Endothelial cell of umbilical vein (primary cell): ENCODE results near the gene VSIG4. TPM values are rescaled to one million over a fixed set of nuclear protein-coding genes. Genes with fewer than 3 reads are reported as not detected.

Experiments used
- BruUV-seq: library from RNA; stranded (reverse); fragments of 400-500 nt; replicated peaks from 2 replicates; lab custom pipeline; 2021; lab: Mats Ljungman, UMichigan
- CTCF ChIA-PET: fragments of 300-600, 350-600 bp; sonication (Branson Sonifier 250); formaldehyde crosslinking; loops from one replicate; lab custom pipeline; 2021; ENCODE audit warnings: antibody characterized with exemption, inconsistent platforms; lab: Charles Lee
- POLR2A ChIA-PET: fragments of 300-600, 350-600 bp; sonication (Branson Sonifier 250); formaldehyde crosslinking; loops from one replicate; lab custom pipeline; 2021; ENCODE audit warnings: antibody characterized with exemption, inconsistent platforms; lab: Charles Lee
- DNase-seq: peaks from one replicate; pipeline ENCODE4 v3.0.0-alpha.2; 2011; ENCODE audit warnings: low read depth, low spot score
- FAIRE-seq: peaks from 2 replicates; lab custom pipeline; 2011; peaks lifted over from hg19 to GRCh38; lab: Jason Lieb, UNC
- H2AFZ ChIP-seq: 2 replicates; pipeline ENCODE4 v1.6.0; 2012; ENCODE audit warnings: low read depth, low read length, control low read depth, inconsistent platforms
- H3K27ac ChIP-seq: 2 replicates; pipeline ENCODE4 v1.5.1; 2011; ENCODE audit warnings: low read depth, mild to moderate bottlenecking, control low read depth, low read length, moderate library complexity; ENCODE audit not compliant: insufficient read depth
- H3K27me3 ChIP-seq, 2 experiments: 2 replicates each; pipeline versions ENCODE4 v1.6.0 to v1.6.1; 2011; ENCODE audit warnings: low read length in 2 of 2, mixed read lengths in 1 of 2; ENCODE audit not compliant: control insufficient read depth in 2 of 2, insufficient read depth in 2 of 2
- H3K36me3 ChIP-seq, 2 experiments: 2 replicates in 1 of 2; 3 replicates in 1 of 2; pipeline ENCODE4 v1.5.1; 2011; ENCODE audit warnings: low read length in 2 of 2, mild to moderate bottlenecking in 1 of 2, moderate library complexity in 1 of 2; ENCODE audit not compliant: control insufficient read depth in 2 of 2, insufficient read depth in 2 of 2; ENCODE audit errors: extremely low read depth in 1 of 2
- H3K4me1 ChIP-seq: 3 replicates; pipeline ENCODE4 v1.5.1; 2011; ENCODE audit warnings: mild to moderate bottlenecking, low read length; ENCODE audit not compliant: control insufficient read depth, insufficient read depth; ENCODE audit errors: extremely low read depth
- H3K4me2 ChIP-seq: 2 replicates; pipeline ENCODE4 v1.6.1; 2011; ENCODE audit warnings: low read length, control low read depth, mixed read lengths; ENCODE audit not compliant: insufficient read depth
- H3K4me3 ChIP-seq, 3 experiments: fragments of 200-600 bp in 1 of 3; sonication (generic), shearing (Covaris generic) in 1 of 3; replicated peaks in 1 of 3; 2 replicates each; pipeline ENCODE4 v1.5.1; 2011 to 2016; ENCODE audit warnings: control low read depth in 3 of 3, low read length in 3 of 3, mild to moderate bottlenecking in 2 of 3, inconsistent platforms in 1 of 3, low read depth in 1 of 3, moderate library complexity in 1 of 3; ENCODE audit not compliant: insufficient read depth in 1 of 3
- H3K79me2 ChIP-seq: 2 replicates; pipeline ENCODE4 v1.6.0; 2012; ENCODE audit warnings: low read length, inconsistent platforms; ENCODE audit not compliant: control insufficient read depth, insufficient read depth
- H3K9ac ChIP-seq: replicated peaks from 2 replicates; pipeline ENCODE3; 2011; ENCODE audit warnings: low read length, control low read depth; ENCODE audit not compliant: insufficient read depth; ENCODE audit errors: extremely low read depth
- H3K9me1 ChIP-seq: replicated peaks from 3 replicates; pipeline ENCODE4 v1.6.0; 2011; ENCODE audit warnings: mild to moderate bottlenecking, low read length; ENCODE audit not compliant: control insufficient read depth, insufficient read depth; ENCODE audit errors: extremely low read depth
- H3K9me3 ChIP-seq: replicated peaks from 2 replicates; pipeline ENCODE4 v1.5.1; 2012; ENCODE audit warnings: low read length, inconsistent platforms; ENCODE audit not compliant: control insufficient read depth, insufficient read depth
- H4K20me1 ChIP-seq: replicated peaks from 2 replicates; pipeline ENCODE3; 2011; ENCODE audit warnings: mild to moderate bottlenecking, low read length; ENCODE audit not compliant: control insufficient read depth, insufficient read depth; ENCODE audit errors: extremely low read depth
- CTCF ChIP-seq, 2 donors: IDR thresholded peaks; 1 replicate in 1 of 2; 2 replicates in 1 of 2; pipeline ENCODE4 v1.5.1; 2011; ENCODE audit warnings: low read length in 2 of 2, mild to moderate bottlenecking in 2 of 2, moderate library complexity in 2 of 2, control low read depth in 1 of 2, inconsistent platforms in 1 of 2, low read depth in 1 of 2; ENCODE audit not compliant: insufficient read depth in 1 of 2; ENCODE audit errors: extremely low read depth in 1 of 2
- EZH2 ChIP-seq: IDR thresholded peaks from 2 replicates; pipeline ENCODE4 v1.6.1; 2012; ENCODE audit warnings: borderline replicate concordance, low read depth, mild to moderate bottlenecking, moderate library complexity, low read length, inconsistent platforms; ENCODE audit not compliant: severe bottlenecking
- FOS ChIP-seq: IDR thresholded peaks from 2 replicates; pipeline ENCODE4 v1.6.1; 2011; ENCODE audit warnings: mild to moderate bottlenecking, low read length, moderate library complexity, borderline replicate concordance; ENCODE audit not compliant: insufficient read depth
- GATA2 ChIP-seq: IDR thresholded peaks from 2 replicates; pipeline ENCODE4 v1.7.0; 2011; ENCODE audit warnings: low read depth, mild to moderate bottlenecking, moderate library complexity, mixed read lengths, low read length; ENCODE audit not compliant: insufficient read length, insufficient read depth
- JUN ChIP-seq: IDR thresholded peaks from 2 replicates; pipeline ENCODE4 v1.6.1; 2011; ENCODE audit warnings: borderline replicate concordance, low read depth; ENCODE audit not compliant: insufficient read length, insufficient read depth
- MAX ChIP-seq: IDR thresholded peaks from 2 replicates; pipeline ENCODE4 v1.6.1; 2011; ENCODE audit not compliant: insufficient read depth, insufficient read length
- MYC ChIP-seq: IDR thresholded peaks from one replicate; pipeline ENCODE4 v1.6.1; 2011; ENCODE audit warnings: mild to moderate bottlenecking, low read depth, low read length
- POLR2A ChIP-seq: IDR thresholded peaks from 2 replicates; pipeline ENCODE4 v1.6.1; 2012; ENCODE audit warnings: low read depth, mild to moderate bottlenecking, control low read depth, low read length
- POLR2AphosphoS5 ChIP-seq: IDR thresholded peaks from 2 replicates; pipeline ENCODE4 v1.6.1; 2012; ENCODE audit warnings: low read depth, mild to moderate bottlenecking, control low read depth, low read length, moderate library complexity; ENCODE audit not compliant: insufficient read depth
- dilution Hi-C: fragments of 300-500 bp; cut with MboI; formaldehyde crosslinking; loops from one replicate; pipeline ENCODE4 v1.15.0; 2019; ENCODE audit warnings: low sequenced_read_pairs; ENCODE audit not compliant: extremely low pct_ligation_motif_present
- intact Hi-C: fragments of 100-400 bp; cut with micrococcal nuclease; formaldehyde crosslinking; loops from one replicate; pipeline ENCODE4 v1.10.0; 2022
- polyA plus RNA-seq, 4 experiments: library from polyadenylated mRNA; depleted of rRNA in 3 of 4; stranded (reverse) in 3 of 4; unstranded in 1 of 4; fragments of >200 nt; gene quantifications; 2 replicates each; pipeline versions ENCODE4 v1.2.1 to v1.2.3, GENCODE V29; 2011 to 2012; ENCODE audit warnings: missing spikeins in 1 of 4
- total RNA-seq: library from RNA; stranded (reverse); gene quantifications from 2 replicates; pipeline ENCODE4 v1.2.3, GENCODE V29; 2021

Gene VSIG4
- total and polyA plus RNA-seq, 2 donors (not counting 3 experiments of a cell fraction or from before 2014, with no cell fraction given), result not detected

- H3K27me3 ChIP-seq, result no peaks in the 10 kb centered on the region
- intact Hi-C loops, result no loop called here
- H3K79me2 ChIP-seq, result no peaks in the 10 kb centered on the region
- no peak overlapping the region for H3K9ac ChIP-seq
- no peaks in the 10 kb centered on the region for H3K4me1 ChIP-seq
- no peak for FAIRE-seq
- CTCF ChIA-PET, result no interaction called here
- H3K4me2 ChIP-seq, result no peak overlapping the region
- no peaks in the 10 kb centered on the region for H3K9me3 ChIP-seq
- H3K36me3 ChIP-seq, result no peaks in the 10 kb centered on the region
- no peak overlapping the region for H2AFZ ChIP-seq
- no peaks in the 10 kb centered on the region for H3K9me1 ChIP-seq
- TF ChIP-seq MYC, result no peak
- TF ChIP-seq POLR2A, result no peak
- TF ChIP-seq CTCF (IDR thresholded peaks at IDR 0.05; ENCODE audit: extremely low read depth in 1 of 2, insufficient read depth in 1 of 2, low read depth in 1 of 2, low read length in 2 of 2), result no peak
- no peak for TF ChIP-seq FOS
- no peak for TF ChIP-seq EZH2
- no peak for TF ChIP-seq GATA2
- no peak for TF ChIP-seq MAX
- no peak for TF ChIP-seq JUN
- no peak for TF ChIP-seq POLR2AphosphoS5
- no peak overlapping the region for H3K4me3 ChIP-seq
- no TSS peak for BruUV-seq
- no peaks in the 10 kb centered on the region for H4K20me1 ChIP-seq
- H3K27ac ChIP-seq, result no peak overlapping the region
- POLR2A ChIA-PET, result no interaction called here
- DNase-seq, result no peak
- dilution Hi-C loops, result no loop called here
Measured at GRCh38 chrX:66009231-66009845, 30.5 kb downstream of the VSIG4 start.
